SU-DHL-6 (cell line): ENCODE results near the gene TEX36.

Experiments used
- H2AFZ ChIP-seq: fragments of 200-600 bp; sonication (generic); 2 replicates; pipeline ENCODE4 v1.6.1; 2014; ENCODE audit warnings: low read depth, mild to moderate bottlenecking, moderate library complexity, mixed read lengths, antibody characterized with exemption, low read length; ENCODE audit not compliant: severe bottlenecking
- H3F3A ChIP-seq: fragments of 200-600 bp; shearing (Covaris generic); 2 replicates; pipeline ENCODE4 v1.6.0; 2016; ENCODE audit warnings: antibody characterized with exemption, mild to moderate bottlenecking; ENCODE audit not compliant: insufficient read depth
- H3K27ac ChIP-seq: fragments of 200-600 bp; sonication (generic); 2 replicates; pipeline ENCODE4 v1.5.1; 2016; ENCODE audit warnings: low read depth, mild to moderate bottlenecking, low read length, moderate library complexity, mixed read lengths
- H3K27me3 ChIP-seq: fragments of 200-600 bp; sonication (generic), shearing (Covaris generic); 2 replicates; pipeline ENCODE4 v1.6.0; 2014; ENCODE audit warnings: mild to moderate bottlenecking, low read length
- H3K36me3 ChIP-seq: fragments of 200-600 bp; sonication (generic); 2 replicates; pipeline ENCODE4 v1.6.1; 2014; ENCODE audit warnings: mild to moderate bottlenecking, low read length, mixed read lengths
- H3K4me2 ChIP-seq: fragments of 300-600, 200-600 bp; shearing (Covaris generic), sonication (generic); 2 replicates; pipeline ENCODE4 v1.6.0; 2014; ENCODE audit warnings: low read length, low read depth, mild to moderate bottlenecking; ENCODE audit not compliant: poor library complexity, severe bottlenecking
- H3K4me3 ChIP-seq: fragments of 200-600 bp; sonication (generic); 2 replicates; pipeline ENCODE4 v1.5.1; 2014; ENCODE audit warnings: antibody characterized with exemption, low read length, mild to moderate bottlenecking, mixed read lengths; ENCODE audit not compliant: insufficient read depth, poor library complexity, severe bottlenecking
- H3K79me2 ChIP-seq: fragments of 200-600 bp; sonication (generic); 2 replicates; pipeline ENCODE4 v1.6.1; 2014; ENCODE audit warnings: mild to moderate bottlenecking, low read length, moderate library complexity; ENCODE audit not compliant: insufficient read depth
- H3K9ac ChIP-seq: fragments of 200-600 bp; sonication (generic); 2 replicates; pipeline ENCODE4 v1.7.0; 2014; ENCODE audit warnings: mild to moderate bottlenecking, low read length
- H3K9me2 ChIP-seq: fragments of 200-600 bp; sonication (generic); replicated peaks from 2 replicates; pipeline ENCODE4 v1.6.1; 2014; ENCODE audit warnings: low read length; ENCODE audit not compliant: insufficient read depth
- H3K9me3 ChIP-seq: fragments of 200-600 bp; sonication (generic); 2 replicates; pipeline ENCODE4 v1.6.1; 2014; ENCODE audit warnings: low read length, mixed read lengths; ENCODE audit not compliant: insufficient read depth
- H4K20me1 ChIP-seq: fragments of 200-600 bp; sonication (generic); 2 replicates; pipeline ENCODE4 v1.6.1; 2014; ENCODE audit warnings: low read depth, mild to moderate bottlenecking, antibody characterized with exemption, low read length, moderate library complexity, mixed read lengths
- EZH2phosphoT487 ChIP-seq: fragments of 200-600 bp; sonication (generic), shearing (Covaris generic); conservative IDR thresholded peaks from 2 replicates; pipeline ENCODE4 v1.6.1; 2018; ENCODE audit warnings: mild to moderate bottlenecking, antibody characterized with exemption, low read length, moderate library complexity, mixed read lengths
- TF ChIP-seq, protein P1 (sequence below): fragments of 200-600 bp; sonication (generic); IDR thresholded peaks from one replicate; pipeline ENCODE4 v1.5.1; 2017; ENCODE audit warnings: antibody characterized with exemption, mild to moderate bottlenecking, low read length, moderate library complexity; ENCODE audit not compliant: insufficient read depth, poor library complexity, severe bottlenecking

The TEX36 gene

DNA sequence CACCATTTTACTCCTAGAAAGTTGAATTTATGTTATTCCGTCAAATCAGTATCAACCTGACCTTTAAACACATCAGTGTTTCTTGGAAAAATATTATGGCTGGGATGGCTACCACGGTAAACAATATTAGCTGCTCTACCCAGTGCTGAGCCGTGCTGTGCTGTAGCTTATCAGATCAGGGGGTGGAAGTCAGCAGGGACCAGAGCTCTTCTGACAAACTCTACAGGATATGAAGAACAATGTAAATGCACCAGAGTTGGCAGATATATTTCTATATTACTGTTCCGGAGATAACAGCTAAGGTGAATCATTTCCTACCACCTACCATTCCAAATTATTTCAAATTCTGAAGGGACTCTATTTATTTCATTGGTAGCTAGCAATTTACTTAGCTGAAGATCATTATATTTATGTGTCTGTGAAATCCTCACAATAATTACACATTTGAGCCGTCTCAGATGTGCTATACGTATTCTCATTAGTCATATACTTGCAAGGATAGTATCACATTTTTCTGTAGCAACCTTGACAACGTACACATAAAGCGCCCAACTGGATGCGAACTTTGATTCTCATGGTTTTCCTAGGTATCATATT, 76.5 kb downstream of the TEX36 start:
- no peak overlapping the region for H3K9ac ChIP-seq
- H3K27ac ChIP-seq: no peak overlapping the region
- H3F3A ChIP-seq: no peaks in the 10 kb centered on the region
- H2AFZ ChIP-seq: no peak overlapping the region
- no peaks in the 10 kb centered on the region for H3K79me2 ChIP-seq
- H3K9me2 ChIP-seq: no peaks in the 10 kb centered on the region
- H3K4me3 ChIP-seq: no peak overlapping the region
- no peaks in the 10 kb centered on the region for H3K36me3 ChIP-seq
- H3K27me3 ChIP-seq: no peaks in the 10 kb centered on the region
- H3K4me2 ChIP-seq: no peak overlapping the region
- H3K9me3 ChIP-seq: no peaks in the 10 kb centered on the region
- no peaks in the 10 kb centered on the region for H4K20me1 ChIP-seq
- TF ChIP-seq, protein P1, sequence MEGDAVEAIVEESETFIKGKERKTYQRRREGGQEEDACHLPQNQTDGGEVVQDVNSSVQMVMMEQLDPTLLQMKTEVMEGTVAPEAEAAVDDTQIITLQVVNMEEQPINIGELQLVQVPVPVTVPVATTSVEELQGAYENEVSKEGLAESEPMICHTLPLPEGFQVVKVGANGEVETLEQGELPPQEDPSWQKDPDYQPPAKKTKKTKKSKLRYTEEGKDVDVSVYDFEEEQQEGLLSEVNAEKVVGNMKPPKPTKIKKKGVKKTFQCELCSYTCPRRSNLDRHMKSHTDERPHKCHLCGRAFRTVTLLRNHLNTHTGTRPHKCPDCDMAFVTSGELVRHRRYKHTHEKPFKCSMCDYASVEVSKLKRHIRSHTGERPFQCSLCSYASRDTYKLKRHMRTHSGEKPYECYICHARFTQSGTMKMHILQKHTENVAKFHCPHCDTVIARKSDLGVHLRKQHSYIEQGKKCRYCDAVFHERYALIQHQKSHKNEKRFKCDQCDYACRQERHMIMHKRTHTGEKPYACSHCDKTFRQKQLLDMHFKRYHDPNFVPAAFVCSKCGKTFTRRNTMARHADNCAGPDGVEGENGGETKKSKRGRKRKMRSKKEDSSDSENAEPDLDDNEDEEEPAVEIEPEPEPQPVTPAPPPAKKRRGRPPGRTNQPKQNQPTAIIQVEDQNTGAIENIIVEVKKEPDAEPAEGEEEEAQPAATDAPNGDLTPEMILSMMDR: no peak
- TF ChIP-seq EZH2phosphoT487: no peak
